SK-N-SH (cell line): ENCODE data around the gene ARHGEF11. TPM values are rescaled to one million over a fixed set of nuclear protein-coding genes. Genes with fewer than 3 reads are reported as not detected.

ENCODE experiments used
- CTCF ChIA-PET: fragments of 300-600, 350-600 bp; formaldehyde crosslinking; extraction: SDS; loops from one replicate; lab custom pipeline; 2021; lab: Yijun Ruan, JAX
- POLR2A ChIA-PET: fragments of 350-600 bp; sonication (Branson Sonifier 250); formaldehyde crosslinking; extraction: SDS; loops from one replicate; lab custom pipeline; 2020; ENCODE audit warnings: antibody characterized with exemption, inconsistent platforms; lab: Yijun Ruan, JAX
- DNase-seq: peaks from one replicate; pipeline ENCODE4 v3.0.0; 2012
- H2AFZ ChIP-seq: fragments of 200-600 bp; sonication (generic); 2 replicates; pipeline ENCODE4 v1.8.1; 2016; ENCODE audit warnings: antibody characterized with exemption, mild to moderate bottlenecking, low read depth
- H3F3A ChIP-seq: fragments of 200-600 bp; sonication (generic); replicated peaks from 2 replicates; pipeline ENCODE3; 2016; ENCODE audit warnings: antibody characterized with exemption, mild to moderate bottlenecking; ENCODE audit not compliant: insufficient read depth
- H3K27ac ChIP-seq, 2 experiments: fragments of 200-500 bp in 1 of 2; fragments of 200-600 bp in 1 of 2; sonication (Bioruptor generic) in 1 of 2; sonication (generic), shearing (Covaris generic) in 1 of 2; 2 replicates each; pipeline versions ENCODE4 v1.5.1 to v1.6.1; 2014 to 2016; ENCODE audit warnings: low read depth in 2 of 2, inconsistent platforms in 1 of 2, low read length in 1 of 2, mild to moderate bottlenecking in 1 of 2, mixed read lengths in 1 of 2
- H3K27me3 ChIP-seq: fragments of 200-600 bp; sonication (generic), shearing (Covaris generic); 2 replicates; pipeline ENCODE4 v1.6.1; 2016; ENCODE audit warnings: mixed run types; ENCODE audit not compliant: insufficient read depth
- H3K36me3 ChIP-seq, 2 experiments: fragments of 200-500 bp in 1 of 2; fragments of 200-600 bp in 1 of 2; sonication (Bioruptor generic) in 1 of 2; sonication (generic) in 1 of 2; replicated peaks in 1 of 2; 2 replicates each; pipeline versions ENCODE3 to v1.5.1; 2014 to 2016; ENCODE audit warnings: low read length in 1 of 2, mild to moderate bottlenecking in 1 of 2; ENCODE audit not compliant: insufficient read depth in 2 of 2, control insufficient read depth in 1 of 2
- H3K4me1 ChIP-seq, 2 experiments: fragments of 200-500 bp in 1 of 2; fragments of 200-600 bp in 1 of 2; sonication (Bioruptor generic) in 1 of 2; sonication (generic), shearing (Covaris generic) in 1 of 2; 2 replicates each; pipeline versions ENCODE4 v1.5.1 to v1.6.1; 2014 to 2016; ENCODE audit warnings: low read depth in 1 of 2, low read length in 1 of 2, mixed run types in 1 of 2; ENCODE audit not compliant: insufficient read depth in 2 of 2, control insufficient read depth in 1 of 2
- H3K4me2 ChIP-seq: fragments of 200-600 bp; sonication (generic), shearing (Covaris generic); 2 replicates; pipeline ENCODE4 v1.6.1; 2017; ENCODE audit warnings: mixed run types
- H3K4me3 ChIP-seq, 2 experiments: fragments of 200-500 bp in 1 of 2; fragments of 200-600 bp in 1 of 2; sonication (Bioruptor generic) in 1 of 2; sonication (generic), shearing (Covaris generic) in 1 of 2; 2 replicates each; pipeline versions ENCODE4 v1.5.1 to v1.8.1; 2014 to 2016; ENCODE audit warnings: low read depth in 2 of 2, inconsistent platforms in 1 of 2, low read length in 1 of 2, mild to moderate bottlenecking in 1 of 2, mixed read lengths in 1 of 2, moderate library complexity in 1 of 2
- H3K79me2 ChIP-seq: fragments of 200-600 bp; sonication (generic); 2 replicates; pipeline ENCODE4 v1.8.1; 2017; ENCODE audit warnings: mild to moderate bottlenecking; ENCODE audit not compliant: insufficient read depth
- H3K9ac ChIP-seq: fragments of 200-600 bp; sonication (generic); 2 replicates; pipeline ENCODE4 v1.6.1; 2017; ENCODE audit warnings: mixed run types
- H3K9me2 ChIP-seq: fragments of 200-600 bp; sonication (generic); 2 replicates; pipeline ENCODE4 v1.6.1; 2017; ENCODE audit warnings: mixed run types
- H3K9me3 ChIP-seq: fragments of 200-600 bp; sonication (generic); 2 replicates; pipeline ENCODE4 v1.6.1; 2017; ENCODE audit warnings: mixed run types, mild to moderate bottlenecking, moderate library complexity
- H4K20me1 ChIP-seq: fragments of 200-600 bp; sonication (generic); 2 replicates; pipeline ENCODE4 v1.6.1; 2017; ENCODE audit warnings: mild to moderate bottlenecking, mixed run types; ENCODE audit not compliant: insufficient read depth
- ELF1 ChIP-seq: IDR thresholded peaks from 2 replicates; pipeline ENCODE4 v1.4.0; 2012
- EZH2phosphoT487 ChIP-seq: fragments of 200-600 bp; sonication (generic); IDR thresholded peaks from 2 replicates; pipeline ENCODE4 v1.6.1; 2017; ENCODE audit warnings: low read depth, mixed run types, mild to moderate bottlenecking, antibody characterized with exemption, moderate library complexity, borderline replicate concordance
- MXI1 ChIP-seq: IDR thresholded peaks from 2 replicates; pipeline ENCODE4 v1.6.1; 2012; ENCODE audit warnings: mild to moderate bottlenecking, low read depth, low read length, improper control_type of control experiment
- NRF1 ChIP-seq: IDR thresholded peaks from 2 replicates; pipeline ENCODE4 v1.6.1; 2012; ENCODE audit warnings: low read depth, mild to moderate bottlenecking, low read length
- RAD21 ChIP-seq: IDR thresholded peaks from 2 replicates; pipeline ENCODE4 v1.6.1; 2012; ENCODE audit warnings: mild to moderate bottlenecking, low read length
- RCOR1 ChIP-seq: fragments of 150-350 bp; IDR thresholded peaks from 2 replicates; pipeline ENCODE4 v1.6.1; 2017; ENCODE audit warnings: antibody characterized with exemption, low read length
- TAF1 ChIP-seq: IDR thresholded peaks from 2 replicates; pipeline ENCODE4 v1.6.1; 2012; ENCODE audit warnings: low read depth, mild to moderate bottlenecking, low read length, moderate library complexity, borderline replicate concordance
- TCF12 ChIP-seq: IDR thresholded peaks from 2 replicates; pipeline ENCODE4 v1.4.0; 2012
- TEAD4 ChIP-seq: IDR thresholded peaks from 2 replicates; pipeline ENCODE4 v1.4.0; 2012; ENCODE audit warnings: mild to moderate bottlenecking, borderline replicate concordance; ENCODE audit not compliant: insufficient read depth
- USF2 ChIP-seq: fragments of 150-350 bp; IDR thresholded peaks from 2 replicates; pipeline ENCODE4 v1.6.1; 2017; ENCODE audit warnings: antibody characterized with exemption, low read length, low read depth, borderline replicate concordance
- YY1 ChIP-seq: IDR thresholded peaks from 2 replicates; pipeline ENCODE4 v1.4.0; 2012; ENCODE audit warnings: low read depth, mild to moderate bottlenecking
- WGBS: methylation state at CpG from one replicate; pipeline ENCODE4 v1.1.6; 2017; ENCODE audit warnings: low lambda C conversion rate; 5-methylcytosine and 5-hydroxymethylcytosine counted together
- polyA plus RNA-seq, 3 experiments: library from polyadenylated mRNA; depleted of rRNA; stranded (reverse); fragments of >200 nt; gene quantifications; 2 replicates each; pipeline ENCODE4 v1.2.3, GENCODE V29; 2012
- TF ChIP-seq, protein P1 (sequence below): fragments of 150-350 bp; IDR thresholded peaks from 2 replicates; pipeline ENCODE4 v1.6.1; 2016; ENCODE audit warnings: mild to moderate bottlenecking, low read depth, low read length
- TF ChIP-seq, protein P2 (sequence below): IDR thresholded peaks from 2 replicates; pipeline ENCODE4; 2012
- TF ChIP-seq, protein P3 (sequence below): IDR thresholded peaks from 2 replicates; pipeline ENCODE4 v1.4.0; 2012; ENCODE audit warnings: low read depth
- TF ChIP-seq, protein P4 (sequence below): IDR thresholded peaks from 2 replicates; pipeline ENCODE4 v1.6.1; 2012; ENCODE audit warnings: mild to moderate bottlenecking, low read depth, low read length, moderate library complexity

Gene ARHGEF11
- polyA plus RNA-seq, 1 of the 3 experiments (the other 2 are of a cell fraction) = 19.0 TPM

GRCh38 chr1:157090196-157090647 is 44.7 kb upstream of the ARHGEF11 start (continued):
- TF ChIP-seq, protein P1, sequence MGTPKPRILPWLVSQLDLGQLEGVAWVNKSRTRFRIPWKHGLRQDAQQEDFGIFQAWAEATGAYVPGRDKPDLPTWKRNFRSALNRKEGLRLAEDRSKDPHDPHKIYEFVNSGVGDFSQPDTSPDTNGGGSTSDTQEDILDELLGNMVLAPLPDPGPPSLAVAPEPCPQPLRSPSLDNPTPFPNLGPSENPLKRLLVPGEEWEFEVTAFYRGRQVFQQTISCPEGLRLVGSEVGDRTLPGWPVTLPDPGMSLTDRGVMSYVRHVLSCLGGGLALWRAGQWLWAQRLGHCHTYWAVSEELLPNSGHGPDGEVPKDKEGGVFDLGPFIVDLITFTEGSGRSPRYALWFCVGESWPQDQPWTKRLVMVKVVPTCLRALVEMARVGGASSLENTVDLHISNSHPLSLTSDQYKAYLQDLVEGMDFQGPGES = no peak
- TF ChIP-seq, protein P2, sequence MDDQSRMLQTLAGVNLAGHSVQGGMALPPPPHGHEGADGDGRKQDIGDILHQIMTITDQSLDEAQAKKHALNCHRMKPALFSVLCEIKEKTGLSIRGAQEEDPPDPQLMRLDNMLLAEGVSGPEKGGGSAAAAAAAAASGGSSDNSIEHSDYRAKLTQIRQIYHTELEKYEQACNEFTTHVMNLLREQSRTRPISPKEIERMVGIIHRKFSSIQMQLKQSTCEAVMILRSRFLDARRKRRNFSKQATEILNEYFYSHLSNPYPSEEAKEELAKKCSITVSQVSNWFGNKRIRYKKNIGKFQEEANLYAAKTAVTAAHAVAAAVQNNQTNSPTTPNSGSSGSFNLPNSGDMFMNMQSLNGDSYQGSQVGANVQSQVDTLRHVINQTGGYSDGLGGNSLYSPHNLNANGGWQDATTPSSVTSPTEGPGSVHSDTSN = no peak
- no peak for TF ChIP-seq TAF1
- TF ChIP-seq TEAD4 = no peak
- TF ChIP-seq EZH2phosphoT487 = no peak
- peak; percentile 97 for TF ChIP-seq RAD21
- TF ChIP-seq, protein P3, sequence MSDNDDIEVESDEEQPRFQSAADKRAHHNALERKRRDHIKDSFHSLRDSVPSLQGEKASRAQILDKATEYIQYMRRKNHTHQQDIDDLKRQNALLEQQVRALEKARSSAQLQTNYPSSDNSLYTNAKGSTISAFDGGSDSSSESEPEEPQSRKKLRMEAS = no peak

- H3K27me3 ChIP-seq = no peaks in the 10 kb centered on the region
- CTCF ChIA-PET = interaction anchor here (0.5 to 13.6 kb wide), 61 partner anchors 9 to 393 kb away, joined by 3 to 586 read pairs (median 5); partner anchors contain the start of genes ETV3 and ETV3L
- no peak overlapping the region for H3K4me2 ChIP-seq
- WGBS = 62% methylated on average over 9 of the region's 9 CpGs
- H3K36me3 ChIP-seq = no peaks in the 10 kb centered on the region
- POLR2A ChIA-PET = interaction anchor here (0.7 to 1.4 kb wide), 3 partner anchors 8 to 66 kb away, joined by 3 to 13 read pairs (median 5); no protein-coding TSS in a partner anchor
- H4K20me1 ChIP-seq = no peaks in the 10 kb centered on the region
- TF ChIP-seq, protein P3 = no peak
- peaks cover 6 to 7% of the 10 kb centered on the region in 2 experiments; a peak in 2 of 4 replicates for H3K4me1 ChIP-seq
- H3K9me2 ChIP-seq = no peaks in the 10 kb centered on the region
- no peak overlapping the region; the same call in 1 of the 2 replicates for H2AFZ ChIP-seq
- DNase-seq = no peak
- no peaks in the 10 kb centered on the region for H3K9me3 ChIP-seq
- H3F3A ChIP-seq = no peaks in the 10 kb centered on the region
- peak overlapping the region in 1 of 2 experiments; percentile 22; a peak in 1 of 4 replicates for H3K4me3 ChIP-seq
- no peaks in the 10 kb centered on the region for H3K79me2 ChIP-seq
- H3K9ac ChIP-seq = no peak overlapping the region
- H3K27ac ChIP-seq = no peak overlapping the region
These were observed 44.2 kb upstream of the ARHGEF11 start for GRCh38 chr1:157089789-157090188.

DNA sequence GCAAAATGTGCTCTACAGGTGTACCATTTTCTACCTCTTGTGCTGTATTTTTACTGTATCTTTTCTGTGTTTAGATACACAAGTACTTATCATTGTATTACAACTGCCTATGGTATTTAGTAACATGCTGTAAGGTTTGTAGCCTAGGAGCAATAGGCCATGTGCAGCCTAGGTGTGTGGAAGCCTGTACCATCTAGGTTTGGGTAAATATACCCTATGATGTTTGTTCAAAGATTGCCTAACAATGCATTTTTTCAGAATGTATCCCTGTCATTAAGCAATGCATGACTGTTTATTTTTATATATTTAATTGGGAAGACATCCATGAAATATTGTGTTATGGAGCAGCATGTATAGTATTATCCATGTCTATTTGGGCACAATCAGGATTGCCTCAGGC is 43.1 kb upstream of the ARHGEF11 start:
- Histone ChIP-seq H3K27me3 (no peaks in the 10 kb centered on the region), H3K9me3 (no peaks in the 10 kb centered on the region), H3K4me3 (no peak overlapping the region), H3K36me3 (no peaks in the 10 kb centered on the region), H3K27ac (no peak overlapping the region), H2AFZ (no peak overlapping the region), H3K79me2 (no peaks in the 10 kb centered on the region), H3K4me1 (peaks cover 6 to 7% of the 10 kb centered on the region in 2 experiments; a peak in 2 of 4 replicates), H3K4me2 (no peak overlapping the region), H3K9me2 (no peaks in the 10 kb centered on the region), H3F3A (no peaks in the 10 kb centered on the region), H4K20me1 (no peaks in the 10 kb centered on the region), H3K9ac (no peak overlapping the region)
- no peak for TF ChIP-seq MXI1
- no peak for TF ChIP-seq YY1
- no peak for TF ChIP-seq ELF1
- TF ChIP-seq NRF1 = no peak
- TF ChIP-seq RCOR1 = no peak
- no peak for TF ChIP-seq TCF12
- TF ChIP-seq, protein P4, sequence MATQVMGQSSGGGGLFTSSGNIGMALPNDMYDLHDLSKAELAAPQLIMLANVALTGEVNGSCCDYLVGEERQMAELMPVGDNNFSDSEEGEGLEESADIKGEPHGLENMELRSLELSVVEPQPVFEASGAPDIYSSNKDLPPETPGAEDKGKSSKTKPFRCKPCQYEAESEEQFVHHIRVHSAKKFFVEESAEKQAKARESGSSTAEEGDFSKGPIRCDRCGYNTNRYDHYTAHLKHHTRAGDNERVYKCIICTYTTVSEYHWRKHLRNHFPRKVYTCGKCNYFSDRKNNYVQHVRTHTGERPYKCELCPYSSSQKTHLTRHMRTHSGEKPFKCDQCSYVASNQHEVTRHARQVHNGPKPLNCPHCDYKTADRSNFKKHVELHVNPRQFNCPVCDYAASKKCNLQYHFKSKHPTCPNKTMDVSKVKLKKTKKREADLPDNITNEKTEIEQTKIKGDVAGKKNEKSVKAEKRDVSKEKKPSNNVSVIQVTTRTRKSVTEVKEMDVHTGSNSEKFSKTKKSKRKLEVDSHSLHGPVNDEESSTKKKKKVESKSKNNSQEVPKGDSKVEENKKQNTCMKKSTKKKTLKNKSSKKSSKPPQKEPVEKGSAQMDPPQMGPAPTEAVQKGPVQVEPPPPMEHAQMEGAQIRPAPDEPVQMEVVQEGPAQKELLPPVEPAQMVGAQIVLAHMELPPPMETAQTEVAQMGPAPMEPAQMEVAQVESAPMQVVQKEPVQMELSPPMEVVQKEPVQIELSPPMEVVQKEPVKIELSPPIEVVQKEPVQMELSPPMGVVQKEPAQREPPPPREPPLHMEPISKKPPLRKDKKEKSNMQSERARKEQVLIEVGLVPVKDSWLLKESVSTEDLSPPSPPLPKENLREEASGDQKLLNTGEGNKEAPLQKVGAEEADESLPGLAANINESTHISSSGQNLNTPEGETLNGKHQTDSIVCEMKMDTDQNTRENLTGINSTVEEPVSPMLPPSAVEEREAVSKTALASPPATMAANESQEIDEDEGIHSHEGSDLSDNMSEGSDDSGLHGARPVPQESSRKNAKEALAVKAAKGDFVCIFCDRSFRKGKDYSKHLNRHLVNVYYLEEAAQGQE = no peak
- TF ChIP-seq, protein P1 = no peak
- no peak for TF ChIP-seq USF2
- no peak for DNase-seq
- ChIA-PET CTCF (interaction anchor here (0.9 to 13.6 kb wide), 9 partner anchors 8 to 116 kb away, joined by 3 to 586 read pairs (median 5); no protein-coding TSS in a partner anchor), POLR2A (interaction anchor here (0.6 kb wide), 1 partner anchor 68 kb away, joined by 3 read pairs; no protein-coding TSS in a partner anchor)
